H1 (cell line): ENCODE results near the gene FANCI. TPM values are rescaled to one million over a fixed set of nuclear protein-coding genes. Genes with fewer than 3 reads are reported as not detected.

Experiments
- polyA plus RNA-seq, 7 experiments: library from polyadenylated mRNA; depleted of rRNA in 3 of 7; stranded (reverse) in 5 of 7; unstranded in 2 of 7; fragments of >200 nt in 5 of 7; fragments of 200-250 nt in 2 of 7; gene quantifications; 1 replicate in 5 of 7; 2 replicates in 1 of 7; 4 replicates in 1 of 7; pipeline versions ENCODE4 v1.2.1 to v1.2.3, GENCODE V29; 2011 to 2013; ENCODE audit warnings: missing spikeins in 2 of 7, mixed read lengths in 2 of 7
- total RNA-seq: library from RNA; stranded (reverse); fragmentation: NEBNext Ultra II Directional; extraction: Animal tissue kit (Norgen Biotek cat#: 25700); gene quantifications from 2 replicates; pipeline ENCODE4 v1.2.1, GENCODE V29; 2021
- TF ChIP-seq, protein P1 (sequence below): fragments of 300-600 bp; sonication (generic); IDR thresholded peaks from 2 replicates; pipeline ENCODE4 v1.7.1; 2012; ENCODE audit warnings: low read length, moderate library complexity, mild to moderate bottlenecking, inconsistent platforms; ENCODE audit not compliant: insufficient replicate concordance
- TF ChIP-seq, protein P2 (sequence below): IDR thresholded peaks from 2 replicates; pipeline ENCODE4 v1.6.1; 2012; ENCODE audit warnings: inconsistent platforms

Gene FANCI
- total and polyA plus RNA-seq, 2 of the 8 experiments (the other 6 are each of a cell fraction or from before 2014, with no cell fraction given) = 37.8 to 115 TPM

DNA sequence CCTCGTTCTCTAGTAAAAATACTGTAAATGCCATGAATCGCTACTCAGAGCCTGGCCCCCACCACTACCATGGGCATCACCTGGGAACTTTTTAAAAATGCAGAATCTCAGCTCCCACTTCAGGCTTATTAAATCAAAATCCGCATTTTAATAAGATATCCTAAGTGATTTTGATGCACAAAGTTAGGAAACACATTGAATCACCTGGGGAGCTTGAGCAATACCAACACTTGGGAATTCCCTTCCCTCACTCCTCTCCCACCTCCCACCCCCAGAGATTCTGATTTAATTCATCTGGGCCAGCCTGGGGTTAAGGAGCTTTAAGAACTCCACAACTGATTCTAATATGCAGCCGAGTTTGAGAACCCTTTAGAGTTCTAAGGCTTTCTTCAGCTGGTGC, 49.2 kb upstream of the FANCI start (continued):
- TF ChIP-seq, protein P1, sequence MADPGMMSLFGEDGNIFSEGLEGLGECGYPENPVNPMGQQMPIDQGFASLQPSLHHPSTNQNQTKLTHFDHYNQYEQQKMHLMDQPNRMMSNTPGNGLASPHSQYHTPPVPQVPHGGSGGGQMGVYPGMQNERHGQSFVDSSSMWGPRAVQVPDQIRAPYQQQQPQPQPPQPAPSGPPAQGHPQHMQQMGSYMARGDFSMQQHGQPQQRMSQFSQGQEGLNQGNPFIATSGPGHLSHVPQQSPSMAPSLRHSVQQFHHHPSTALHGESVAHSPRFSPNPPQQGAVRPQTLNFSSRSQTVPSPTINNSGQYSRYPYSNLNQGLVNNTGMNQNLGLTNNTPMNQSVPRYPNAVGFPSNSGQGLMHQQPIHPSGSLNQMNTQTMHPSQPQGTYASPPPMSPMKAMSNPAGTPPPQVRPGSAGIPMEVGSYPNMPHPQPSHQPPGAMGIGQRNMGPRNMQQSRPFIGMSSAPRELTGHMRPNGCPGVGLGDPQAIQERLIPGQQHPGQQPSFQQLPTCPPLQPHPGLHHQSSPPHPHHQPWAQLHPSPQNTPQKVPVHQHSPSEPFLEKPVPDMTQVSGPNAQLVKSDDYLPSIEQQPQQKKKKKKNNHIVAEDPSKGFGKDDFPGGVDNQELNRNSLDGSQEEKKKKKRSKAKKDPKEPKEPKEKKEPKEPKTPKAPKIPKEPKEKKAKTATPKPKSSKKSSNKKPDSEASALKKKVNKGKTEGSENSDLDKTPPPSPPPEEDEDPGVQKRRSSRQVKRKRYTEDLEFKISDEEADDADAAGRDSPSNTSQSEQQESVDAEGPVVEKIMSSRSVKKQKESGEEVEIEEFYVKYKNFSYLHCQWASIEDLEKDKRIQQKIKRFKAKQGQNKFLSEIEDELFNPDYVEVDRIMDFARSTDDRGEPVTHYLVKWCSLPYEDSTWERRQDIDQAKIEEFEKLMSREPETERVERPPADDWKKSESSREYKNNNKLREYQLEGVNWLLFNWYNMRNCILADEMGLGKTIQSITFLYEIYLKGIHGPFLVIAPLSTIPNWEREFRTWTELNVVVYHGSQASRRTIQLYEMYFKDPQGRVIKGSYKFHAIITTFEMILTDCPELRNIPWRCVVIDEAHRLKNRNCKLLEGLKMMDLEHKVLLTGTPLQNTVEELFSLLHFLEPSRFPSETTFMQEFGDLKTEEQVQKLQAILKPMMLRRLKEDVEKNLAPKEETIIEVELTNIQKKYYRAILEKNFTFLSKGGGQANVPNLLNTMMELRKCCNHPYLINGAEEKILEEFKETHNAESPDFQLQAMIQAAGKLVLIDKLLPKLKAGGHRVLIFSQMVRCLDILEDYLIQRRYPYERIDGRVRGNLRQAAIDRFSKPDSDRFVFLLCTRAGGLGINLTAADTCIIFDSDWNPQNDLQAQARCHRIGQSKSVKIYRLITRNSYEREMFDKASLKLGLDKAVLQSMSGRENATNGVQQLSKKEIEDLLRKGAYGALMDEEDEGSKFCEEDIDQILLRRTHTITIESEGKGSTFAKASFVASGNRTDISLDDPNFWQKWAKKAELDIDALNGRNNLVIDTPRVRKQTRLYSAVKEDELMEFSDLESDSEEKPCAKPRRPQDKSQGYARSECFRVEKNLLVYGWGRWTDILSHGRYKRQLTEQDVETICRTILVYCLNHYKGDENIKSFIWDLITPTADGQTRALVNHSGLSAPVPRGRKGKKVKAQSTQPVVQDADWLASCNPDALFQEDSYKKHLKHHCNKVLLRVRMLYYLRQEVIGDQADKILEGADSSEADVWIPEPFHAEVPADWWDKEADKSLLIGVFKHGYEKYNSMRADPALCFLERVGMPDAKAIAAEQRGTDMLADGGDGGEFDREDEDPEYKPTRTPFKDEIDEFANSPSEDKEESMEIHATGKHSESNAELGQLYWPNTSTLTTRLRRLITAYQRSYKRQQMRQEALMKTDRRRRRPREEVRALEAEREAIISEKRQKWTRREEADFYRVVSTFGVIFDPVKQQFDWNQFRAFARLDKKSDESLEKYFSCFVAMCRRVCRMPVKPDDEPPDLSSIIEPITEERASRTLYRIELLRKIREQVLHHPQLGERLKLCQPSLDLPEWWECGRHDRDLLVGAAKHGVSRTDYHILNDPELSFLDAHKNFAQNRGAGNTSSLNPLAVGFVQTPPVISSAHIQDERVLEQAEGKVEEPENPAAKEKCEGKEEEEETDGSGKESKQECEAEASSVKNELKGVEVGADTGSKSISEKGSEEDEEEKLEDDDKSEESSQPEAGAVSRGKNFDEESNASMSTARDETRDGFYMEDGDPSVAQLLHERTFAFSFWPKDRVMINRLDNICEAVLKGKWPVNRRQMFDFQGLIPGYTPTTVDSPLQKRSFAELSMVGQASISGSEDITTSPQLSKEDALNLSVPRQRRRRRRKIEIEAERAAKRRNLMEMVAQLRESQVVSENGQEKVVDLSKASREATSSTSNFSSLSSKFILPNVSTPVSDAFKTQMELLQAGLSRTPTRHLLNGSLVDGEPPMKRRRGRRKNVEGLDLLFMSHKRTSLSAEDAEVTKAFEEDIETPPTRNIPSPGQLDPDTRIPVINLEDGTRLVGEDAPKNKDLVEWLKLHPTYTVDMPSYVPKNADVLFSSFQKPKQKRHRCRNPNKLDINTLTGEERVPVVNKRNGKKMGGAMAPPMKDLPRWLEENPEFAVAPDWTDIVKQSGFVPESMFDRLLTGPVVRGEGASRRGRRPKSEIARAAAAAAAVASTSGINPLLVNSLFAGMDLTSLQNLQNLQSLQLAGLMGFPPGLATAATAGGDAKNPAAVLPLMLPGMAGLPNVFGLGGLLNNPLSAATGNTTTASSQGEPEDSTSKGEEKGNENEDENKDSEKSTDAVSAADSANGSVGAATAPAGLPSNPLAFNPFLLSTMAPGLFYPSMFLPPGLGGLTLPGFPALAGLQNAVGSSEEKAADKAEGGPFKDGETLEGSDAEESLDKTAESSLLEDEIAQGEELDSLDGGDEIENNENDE = no peak
- TF ChIP-seq, protein P2, sequence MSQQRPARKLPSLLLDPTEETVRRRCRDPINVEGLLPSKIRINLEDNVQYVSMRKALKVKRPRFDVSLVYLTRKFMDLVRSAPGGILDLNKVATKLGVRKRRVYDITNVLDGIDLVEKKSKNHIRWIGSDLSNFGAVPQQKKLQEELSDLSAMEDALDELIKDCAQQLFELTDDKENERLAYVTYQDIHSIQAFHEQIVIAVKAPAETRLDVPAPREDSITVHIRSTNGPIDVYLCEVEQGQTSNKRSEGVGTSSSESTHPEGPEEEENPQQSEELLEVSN = no peak
